HCT116 (cell line): Measurements from ENCODE around the gene FBXO15.

ENCODE experiments used
- EZH2phosphoT487 ChIP-seq: fragments of 200-600 bp; IDR thresholded peaks from 2 replicates; pipeline ENCODE4 v1.6.1; 2018; ENCODE audit warnings: antibody characterized with exemption, borderline replicate concordance
- JUND ChIP-seq: IDR thresholded peaks from 2 replicates; pipeline ENCODE4 v1.6.1; 2012
- POLR2A ChIP-seq: IDR thresholded peaks from 2 replicates; pipeline ENCODE4 v1.7.0; 2011; ENCODE audit warnings: borderline replicate concordance; ENCODE audit not compliant: insufficient read depth, insufficient read length; ENCODE audit errors: extremely low read depth
- RAD21 ChIP-seq: IDR thresholded peaks from 2 replicates; pipeline ENCODE4 v1.6.1; 2012; ENCODE audit warnings: low read depth, mild to moderate bottlenecking
- ZNF274 ChIP-seq: fragments of 200-500 bp; sonication (Bioruptor generic); IDR thresholded peaks from 2 replicates; pipeline ENCODE4 v1.6.1; 2014; ENCODE audit warnings: mild to moderate bottlenecking, low read depth, low read length, inconsistent platforms
- TF ChIP-seq, protein P1 (sequence below), 3 experiments: fragments of 200-600 bp in 1 of 3; sonication (generic) in 1 of 3; IDR thresholded peaks in 2 of 3; conservative IDR thresholded peaks in 1 of 3; 2 replicates each; pipeline ENCODE4 v1.5.1; 2012 to 2017; ENCODE audit warnings: low read depth in 2 of 3, low read length in 2 of 3, antibody characterized with exemption in 1 of 3, borderline replicate concordance in 1 of 3, control low read depth in 1 of 3, mild to moderate bottlenecking in 1 of 3, mixed read lengths in 1 of 3, mixed run types in 1 of 3, moderate library complexity in 1 of 3; ENCODE audit not compliant: insufficient read depth in 1 of 3
- TF ChIP-seq, protein P2 (sequence below): IDR thresholded peaks from 2 replicates; pipeline ENCODE4 v1.6.1; 2012

DNA sequence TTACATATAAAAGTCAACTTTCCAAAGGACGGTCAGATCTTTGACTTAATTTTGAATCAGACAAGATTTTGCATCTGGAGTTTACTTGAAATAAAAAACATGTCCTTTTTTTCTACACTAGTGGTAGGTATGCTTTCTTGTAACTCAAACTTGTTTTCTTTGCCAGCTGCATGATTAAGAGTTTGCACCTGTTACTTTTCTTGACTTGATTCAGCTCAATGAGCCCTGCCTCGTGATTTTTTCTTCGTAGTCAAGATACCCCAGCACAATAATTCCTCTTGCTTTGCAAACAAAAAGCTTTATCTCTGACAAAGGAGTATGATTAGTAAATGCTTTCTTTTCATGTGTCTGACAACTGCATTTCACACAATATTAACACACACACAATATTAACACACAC is 82.3 kb downstream of the FBXO15 start:
- TF ChIP-seq JUND (no peak), EZH2phosphoT487 (no peak), ZNF274 (no peak), POLR2A (no peak), RAD21 (no peak)
- TF ChIP-seq, protein P1, sequence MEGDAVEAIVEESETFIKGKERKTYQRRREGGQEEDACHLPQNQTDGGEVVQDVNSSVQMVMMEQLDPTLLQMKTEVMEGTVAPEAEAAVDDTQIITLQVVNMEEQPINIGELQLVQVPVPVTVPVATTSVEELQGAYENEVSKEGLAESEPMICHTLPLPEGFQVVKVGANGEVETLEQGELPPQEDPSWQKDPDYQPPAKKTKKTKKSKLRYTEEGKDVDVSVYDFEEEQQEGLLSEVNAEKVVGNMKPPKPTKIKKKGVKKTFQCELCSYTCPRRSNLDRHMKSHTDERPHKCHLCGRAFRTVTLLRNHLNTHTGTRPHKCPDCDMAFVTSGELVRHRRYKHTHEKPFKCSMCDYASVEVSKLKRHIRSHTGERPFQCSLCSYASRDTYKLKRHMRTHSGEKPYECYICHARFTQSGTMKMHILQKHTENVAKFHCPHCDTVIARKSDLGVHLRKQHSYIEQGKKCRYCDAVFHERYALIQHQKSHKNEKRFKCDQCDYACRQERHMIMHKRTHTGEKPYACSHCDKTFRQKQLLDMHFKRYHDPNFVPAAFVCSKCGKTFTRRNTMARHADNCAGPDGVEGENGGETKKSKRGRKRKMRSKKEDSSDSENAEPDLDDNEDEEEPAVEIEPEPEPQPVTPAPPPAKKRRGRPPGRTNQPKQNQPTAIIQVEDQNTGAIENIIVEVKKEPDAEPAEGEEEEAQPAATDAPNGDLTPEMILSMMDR (IDR thresholded peaks at IDR 0.05 in 2 of 3, conservative IDR thresholded peaks at IDR 0.05 in 1 of 3; ENCODE audit: borderline replicate concordance in 1 of 3, insufficient read depth in 1 of 3, low read depth in 2 of 3, low read length in 2 of 3): no peak
- TF ChIP-seq, protein P2, sequence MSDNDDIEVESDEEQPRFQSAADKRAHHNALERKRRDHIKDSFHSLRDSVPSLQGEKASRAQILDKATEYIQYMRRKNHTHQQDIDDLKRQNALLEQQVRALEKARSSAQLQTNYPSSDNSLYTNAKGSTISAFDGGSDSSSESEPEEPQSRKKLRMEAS: no peak
